Sigmoid colon (tissue), 4 donors: Measurements from ENCODE around the gene PTPN9.
"Not testable (repeated sequence)": the region's sequence is repeated elsewhere in the genome, so short reads cannot be mapped to it uniquely, and the experiment has no call there.

Source experiments
- CTCF ChIP-seq, 4 experiments: fragments of 450-650 bp in 3 of 4; fragments of 200-600 bp in 1 of 4; IDR thresholded peaks; one replicate each; pipeline ENCODE4 v1.5.1; 2016 to 2019; ENCODE audit warnings: antibody characterized with exemption in 4 of 4, mild to moderate bottlenecking in 3 of 4, moderate library complexity in 2 of 4
- POLR2AphosphoS5 ChIP-seq, 4 donors: sonication (generic); formaldehyde crosslinking; IDR thresholded peaks; one replicate each; pipeline ENCODE4 v1.6.1; 2017; ENCODE audit warnings: antibody characterized with exemption in 4 of 4

- TF ChIP-seq CTCF, POLR2AphosphoS5 (IDR thresholded peaks at IDR 0.05): not testable (repeated sequence)
These were observed 133.8 kb downstream of the PTPN9 start for GRCh38 chr15:75445324-75445723.
